Astrocyte (in vitro differentiated cells and primary cell): ENCODE measurements around the gene PKP1.

Experiments used
- EZH2 ChIP-seq: IDR thresholded peaks from 2 replicates; pipeline ENCODE4 v1.6.1; 2012; ENCODE audit warnings: mild to moderate bottlenecking, low read length, inconsistent platforms; ENCODE audit not compliant: insufficient read depth
- TF ChIP-seq, protein P1 (sequence below): IDR thresholded peaks from 2 replicates; pipeline ENCODE4 v1.5.1; 2011; ENCODE audit warnings: low read depth, mild to moderate bottlenecking, inconsistent platforms, low read length, moderate library complexity; ENCODE audit not compliant: insufficient read depth

DNA sequence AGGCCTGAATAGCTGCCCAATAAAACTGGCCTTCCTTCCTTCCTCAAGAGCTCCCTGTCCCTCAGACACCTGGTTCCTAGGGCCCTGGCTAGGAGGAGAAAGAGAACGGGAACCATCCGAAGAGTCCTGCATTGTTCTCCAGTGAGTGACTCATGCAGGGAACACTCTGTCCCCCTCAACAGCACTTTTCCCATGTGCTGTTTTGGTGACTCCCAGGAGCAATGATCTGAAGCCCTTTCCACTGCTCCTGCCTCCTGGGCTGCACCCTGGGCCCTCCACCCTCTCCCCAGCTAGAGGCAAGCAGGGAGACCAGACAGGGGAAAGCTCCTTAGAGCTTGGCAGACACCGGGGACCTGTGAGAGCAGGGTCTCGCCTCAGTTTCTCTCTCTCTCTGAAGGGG lies 75.3 kb downstream of the PKP1 start:
- TF ChIP-seq, protein P1, sequence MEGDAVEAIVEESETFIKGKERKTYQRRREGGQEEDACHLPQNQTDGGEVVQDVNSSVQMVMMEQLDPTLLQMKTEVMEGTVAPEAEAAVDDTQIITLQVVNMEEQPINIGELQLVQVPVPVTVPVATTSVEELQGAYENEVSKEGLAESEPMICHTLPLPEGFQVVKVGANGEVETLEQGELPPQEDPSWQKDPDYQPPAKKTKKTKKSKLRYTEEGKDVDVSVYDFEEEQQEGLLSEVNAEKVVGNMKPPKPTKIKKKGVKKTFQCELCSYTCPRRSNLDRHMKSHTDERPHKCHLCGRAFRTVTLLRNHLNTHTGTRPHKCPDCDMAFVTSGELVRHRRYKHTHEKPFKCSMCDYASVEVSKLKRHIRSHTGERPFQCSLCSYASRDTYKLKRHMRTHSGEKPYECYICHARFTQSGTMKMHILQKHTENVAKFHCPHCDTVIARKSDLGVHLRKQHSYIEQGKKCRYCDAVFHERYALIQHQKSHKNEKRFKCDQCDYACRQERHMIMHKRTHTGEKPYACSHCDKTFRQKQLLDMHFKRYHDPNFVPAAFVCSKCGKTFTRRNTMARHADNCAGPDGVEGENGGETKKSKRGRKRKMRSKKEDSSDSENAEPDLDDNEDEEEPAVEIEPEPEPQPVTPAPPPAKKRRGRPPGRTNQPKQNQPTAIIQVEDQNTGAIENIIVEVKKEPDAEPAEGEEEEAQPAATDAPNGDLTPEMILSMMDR, result no peak
- no peak for TF ChIP-seq EZH2
